Stomach (tissue), 4 donors: Measurements from ENCODE around the gene LMX1A.

Experiments
- EP300 ChIP-seq: sonication (generic); formaldehyde crosslinking; IDR thresholded peaks from one replicate; pipeline ENCODE4 v1.6.1; 2017; ENCODE audit warnings: antibody characterized with exemption
- POLR2A ChIP-seq, 4 donors: fragments of 450-650 bp; IDR thresholded peaks; one replicate each; pipeline ENCODE4 v1.6.1; 2016; ENCODE audit warnings: antibody characterized with exemption in 4 of 4, control low read depth in 2 of 4, mild to moderate bottlenecking in 1 of 4, moderate library complexity in 1 of 4
- POLR2AphosphoS5 ChIP-seq, 3 donors: sonication (generic); formaldehyde crosslinking; IDR thresholded peaks; one replicate each; pipeline ENCODE4 v1.6.1; 2016; ENCODE audit warnings: antibody characterized with exemption in 3 of 3

- TF ChIP-seq POLR2AphosphoS5 (IDR thresholded peaks at IDR 0.05) (no peak), POLR2A (IDR thresholded peaks at IDR 0.05) (no peak), EP300 (no peak)
Measured at GRCh38 chr1:165172666-165173065, 183.8 kb downstream of the LMX1A start.
